ENCODE measurements around the gene SCFD2.

The SCFD2 gene

GRCh38 chr4:52862639-52863161, 503.2 kb downstream of the SCFD2 start:
- no peak for DNase-seq (ENCODE audit: low read depth)

GRCh38 chr4:52861879-52862616, 503.8 kb downstream of the SCFD2 start, which contains the start of gene RASL11B:
Gene RASL11B (plus strand): TSS chr4:52862317. CDS start chr4:52862508, 191 bp downstream.
- no peak for TF ChIP-seq CTCF (conservative IDR thresholded peaks at IDR 0.05; ENCODE audit: low read depth, low read length)
- DNase-seq (ENCODE audit: low read depth) = no peak
- H3K4me3 ChIP-seq (ENCODE audit: low read length) = peak within 1 kb of the TSS; percentile 75

More at GRCh38 chr4:52862639-52863161, 503.2 kb downstream of the SCFD2 start:
- TF ChIP-seq CTCF (conservative IDR thresholded peaks at IDR 0.05; ENCODE audit: low read depth, low read length) = no peak
- peak overlapping the region; percentile 75 for H3K4me3 ChIP-seq (ENCODE audit: low read length)

- TF ChIP-seq CTCF (conservative IDR thresholded peaks at IDR 0.05; ENCODE audit: low read depth, low read length) = no peak
- peak overlapping the region; percentile 53 for H3K4me3 ChIP-seq (ENCODE audit: low read length)
- no peak for DNase-seq (ENCODE audit: low read depth)
Measured at GRCh38 chr4:52861171-52861823, 504.6 kb downstream of the SCFD2 start.

- no peak for TF ChIP-seq CTCF (conservative IDR thresholded peaks at IDR 0.05; ENCODE audit: low read depth, low read length)
- DNase-seq (ENCODE audit: low read depth) = no peak
- no peak overlapping the region for H3K4me3 ChIP-seq (ENCODE audit: low read length)
Measured at GRCh38 chr4:52860361-52860760, 505.5 kb downstream of the SCFD2 start.

- no peak for DNase-seq (ENCODE audit: low read depth)
- H3K4me3 ChIP-seq (ENCODE audit: low read length) = no peak overlapping the region
- no peak for TF ChIP-seq CTCF (conservative IDR thresholded peaks at IDR 0.05; ENCODE audit: low read depth, low read length)
Measured at GRCh38 chr4:52856801-52857200, 509.1 kb downstream of the SCFD2 start.

GRCh38 chr4:52853351-52853750, 512.5 kb downstream of the SCFD2 start:
- no peak for TF ChIP-seq CTCF (conservative IDR thresholded peaks at IDR 0.05; ENCODE audit: low read depth, low read length)
- no peak for DNase-seq (ENCODE audit: low read depth)
- no peak overlapping the region for H3K4me3 ChIP-seq (ENCODE audit: low read length)

All from retinal pigment epithelial cell (primary cell).